ENCODE measurements around the gene EYS.

EYS gene

DNA sequence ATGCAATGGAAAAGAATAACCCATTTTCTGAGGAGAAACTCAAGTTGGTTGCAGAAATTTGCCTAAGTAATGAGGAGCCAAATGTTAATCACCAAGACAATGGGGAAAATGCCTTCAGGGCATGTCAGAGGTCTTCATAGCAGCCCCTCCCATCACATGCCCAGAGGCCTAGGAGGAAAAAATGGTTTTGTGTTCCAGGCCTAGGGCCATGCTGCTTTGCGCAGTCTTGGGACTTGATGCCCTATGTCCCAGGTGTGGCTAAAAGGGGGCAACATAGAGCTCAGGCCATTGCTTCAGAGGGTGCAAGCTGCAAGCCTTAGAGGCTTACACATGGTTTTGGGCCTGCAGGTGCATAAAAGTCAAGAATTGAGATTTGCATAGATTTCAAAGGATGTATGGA lies 485.9 kb downstream of the EYS start:
- Histone ChIP-seq H3K4me2 (ENCODE audit: low read length) (no peak overlapping the region), H3K27me3 (ENCODE audit: control insufficient read depth, insufficient read depth, low read length) (no peaks in the 10 kb centered on the region), H3K9ac (ENCODE audit: low read depth, low read length) (no peak overlapping the region), H3K9me3 (replicated peaks; ENCODE audit: low read length) (peaks cover 3% of the 10 kb centered on the region), H3K4me3 (ENCODE audit: low read length) (no peak overlapping the region), H3K4me1 (ENCODE audit: control insufficient read depth, insufficient read depth, low read length) (no peaks in the 10 kb centered on the region), H3K36me3 (ENCODE audit: insufficient read depth, low read length) (no peaks in the 10 kb centered on the region)

DNA sequence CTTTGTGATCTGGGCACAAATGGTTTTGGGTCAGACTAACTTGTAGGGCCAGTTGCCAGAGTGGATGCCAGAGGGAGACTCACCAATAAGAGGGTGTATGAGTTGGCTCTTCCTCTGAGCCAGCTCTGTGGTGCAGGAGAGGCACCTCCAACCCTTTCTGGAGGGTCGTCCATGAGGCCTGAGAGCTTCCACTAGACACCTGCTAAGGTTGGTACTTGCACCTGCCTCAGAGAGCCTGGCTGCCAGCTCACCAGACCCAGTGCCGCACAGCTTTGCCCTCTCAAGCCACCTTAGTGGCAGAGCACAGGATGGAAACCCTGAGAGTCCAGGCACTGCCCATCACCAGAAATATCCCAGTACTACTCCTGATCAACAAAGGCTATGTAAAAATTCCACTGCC lies 504.3 kb downstream of the EYS start:
- no peak overlapping the region for H3K9ac ChIP-seq (ENCODE audit: low read depth, low read length)
- no peak overlapping the region for H3K4me2 ChIP-seq (ENCODE audit: low read length)
- H3K27me3 ChIP-seq (ENCODE audit: control insufficient read depth, insufficient read depth, low read length): no peaks in the 10 kb centered on the region
- H3K4me3 ChIP-seq (ENCODE audit: low read length): no peak overlapping the region
- no peaks in the 10 kb centered on the region for H3K36me3 ChIP-seq (ENCODE audit: insufficient read depth, low read length)
- no peaks in the 10 kb centered on the region for H3K4me1 ChIP-seq (ENCODE audit: control insufficient read depth, insufficient read depth, low read length)
- H3K9me3 ChIP-seq (replicated peaks; ENCODE audit: low read length): no peaks in the 10 kb centered on the region

DNA sequence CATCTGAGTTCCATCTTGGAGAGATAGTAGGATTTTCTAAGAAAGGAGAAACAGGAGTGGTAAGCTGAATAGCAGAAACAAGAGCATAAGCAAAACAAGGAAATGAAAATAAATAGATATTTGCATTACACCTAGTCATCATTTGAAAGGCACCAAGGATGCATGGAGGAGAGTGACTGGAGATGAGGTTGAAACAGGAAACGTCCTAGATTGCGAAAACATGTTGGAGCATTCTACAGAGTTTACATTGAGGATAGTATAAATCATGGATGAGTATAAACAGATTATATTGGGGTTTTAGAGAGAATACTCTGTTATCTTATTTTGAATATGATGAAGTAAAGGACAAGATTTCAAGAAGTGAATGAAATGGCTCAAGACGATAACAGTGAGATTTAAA lies 507.3 kb downstream of the EYS start:
- H3K4me3 ChIP-seq (ENCODE audit: low read length): no peak overlapping the region
- H3K9ac ChIP-seq (ENCODE audit: low read depth, low read length): no peak overlapping the region
- no peaks in the 10 kb centered on the region for H3K36me3 ChIP-seq (ENCODE audit: insufficient read depth, low read length)
- H3K4me1 ChIP-seq (ENCODE audit: control insufficient read depth, insufficient read depth, low read length): no peaks in the 10 kb centered on the region
- peaks cover 2% of the 10 kb centered on the region for H3K9me3 ChIP-seq (replicated peaks; ENCODE audit: low read length)
- no peaks in the 10 kb centered on the region for H3K27me3 ChIP-seq (ENCODE audit: control insufficient read depth, insufficient read depth, low read length)
- H3K4me2 ChIP-seq (ENCODE audit: low read length): no peak overlapping the region

DNA sequence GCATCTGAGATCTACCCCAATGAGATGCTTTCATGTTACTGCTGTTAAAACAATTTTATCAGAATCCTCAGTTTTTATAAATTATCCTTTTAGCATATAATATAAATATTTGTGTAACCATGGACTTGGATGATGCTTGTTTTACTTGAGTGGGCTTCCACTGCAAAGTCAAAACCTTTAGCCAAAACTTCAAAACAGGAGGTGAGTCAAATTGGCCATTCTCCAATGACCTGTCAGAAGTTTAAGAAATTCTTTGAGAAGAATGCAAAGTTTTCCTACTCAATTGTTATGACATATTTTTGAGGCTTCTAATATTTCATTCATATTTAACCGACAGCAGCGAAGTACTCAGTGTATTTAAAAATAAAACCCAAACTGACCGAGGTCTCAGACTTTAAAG lies 507.9 kb downstream of the EYS start:
- Histone ChIP-seq H3K9ac (ENCODE audit: low read depth, low read length) (no peak overlapping the region), H3K9me3 (replicated peaks; ENCODE audit: low read length) (peaks cover 2% of the 10 kb centered on the region), H3K27me3 (ENCODE audit: control insufficient read depth, insufficient read depth, low read length) (no peaks in the 10 kb centered on the region), H3K4me2 (ENCODE audit: low read length) (no peak overlapping the region), H3K36me3 (ENCODE audit: insufficient read depth, low read length) (no peaks in the 10 kb centered on the region), H3K4me3 (ENCODE audit: low read length) (no peak overlapping the region), H3K4me1 (ENCODE audit: control insufficient read depth, insufficient read depth, low read length) (no peaks in the 10 kb centered on the region)

- H3K9ac ChIP-seq (ENCODE audit: low read depth, low read length): no peak overlapping the region
- no peaks in the 10 kb centered on the region for H3K4me1 ChIP-seq (ENCODE audit: control insufficient read depth, insufficient read depth, low read length)
- H3K4me3 ChIP-seq (ENCODE audit: low read length): no peak overlapping the region
- H3K4me2 ChIP-seq (ENCODE audit: low read length): no peak overlapping the region
- no peaks in the 10 kb centered on the region for H3K36me3 ChIP-seq (ENCODE audit: insufficient read depth, low read length)
- H3K27me3 ChIP-seq (ENCODE audit: control insufficient read depth, insufficient read depth, low read length): no peaks in the 10 kb centered on the region
- no peaks in the 10 kb centered on the region for H3K9me3 ChIP-seq (replicated peaks; ENCODE audit: low read length)
Observed at GRCh38 chr6:65191471-65191870, 515.6 kb downstream of the EYS start.

GRCh38 chr6:65189236-65189881 lies 517.7 kb downstream of the EYS start:
- Histone ChIP-seq H3K9ac (ENCODE audit: low read depth, low read length) (no peak overlapping the region), H3K9me3 (replicated peaks; ENCODE audit: low read length) (no peaks in the 10 kb centered on the region), H3K27me3 (ENCODE audit: control insufficient read depth, insufficient read depth, low read length) (no peaks in the 10 kb centered on the region), H3K36me3 (ENCODE audit: insufficient read depth, low read length) (no peaks in the 10 kb centered on the region), H3K4me1 (ENCODE audit: control insufficient read depth, insufficient read depth, low read length) (no peaks in the 10 kb centered on the region), H3K4me2 (ENCODE audit: low read length) (no peak overlapping the region), H3K4me3 (ENCODE audit: low read length) (no peak overlapping the region)

DNA sequence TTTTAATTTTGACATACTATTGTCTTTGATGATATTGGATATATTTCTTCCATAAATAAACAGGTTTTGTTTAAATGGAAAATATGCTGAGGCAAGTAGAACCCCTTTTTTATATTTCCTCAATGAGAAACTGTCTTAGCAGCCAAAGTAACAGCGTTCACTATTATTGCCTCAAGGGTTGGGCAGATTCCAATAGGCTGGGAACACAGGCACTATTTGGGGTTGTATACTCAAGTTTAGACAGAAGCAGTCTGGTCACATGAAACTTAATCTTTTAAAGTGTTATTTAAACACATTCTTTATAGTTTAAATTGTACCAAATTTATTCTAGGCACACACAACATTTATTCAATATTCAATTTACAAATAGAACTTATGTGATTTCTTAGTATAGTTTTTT lies 520.2 kb downstream of the EYS start:
- H3K4me3 ChIP-seq (ENCODE audit: low read length): no peak overlapping the region

GRCh38 chr6:65182681-65183080 lies 524.3 kb downstream of the EYS start:
- Histone ChIP-seq H3K4me1 (ENCODE audit: control insufficient read depth, insufficient read depth, low read length) (no peaks in the 10 kb centered on the region), H3K4me3 (ENCODE audit: low read length) (no peak overlapping the region), H3K36me3 (ENCODE audit: insufficient read depth, low read length) (no peaks in the 10 kb centered on the region), H3K4me2 (ENCODE audit: low read length) (no peak overlapping the region), H3K27me3 (ENCODE audit: control insufficient read depth, insufficient read depth, low read length) (no peaks in the 10 kb centered on the region), H3K9me3 (replicated peaks; ENCODE audit: low read length) (no peaks in the 10 kb centered on the region), H3K9ac (ENCODE audit: low read depth, low read length) (no peak overlapping the region)

More for the DNA sequence above, 520.2 kb downstream of the EYS start:
- Histone ChIP-seq H3K4me1 (ENCODE audit: control insufficient read depth, insufficient read depth, low read length) (no peaks in the 10 kb centered on the region), H3K4me2 (ENCODE audit: low read length) (no peak overlapping the region), H3K27me3 (ENCODE audit: control insufficient read depth, insufficient read depth, low read length) (no peaks in the 10 kb centered on the region), H3K9ac (ENCODE audit: low read depth, low read length) (no peak overlapping the region), H3K9me3 (replicated peaks; ENCODE audit: low read length) (no peaks in the 10 kb centered on the region), H3K36me3 (ENCODE audit: insufficient read depth, low read length) (no peaks in the 10 kb centered on the region)

DNA sequence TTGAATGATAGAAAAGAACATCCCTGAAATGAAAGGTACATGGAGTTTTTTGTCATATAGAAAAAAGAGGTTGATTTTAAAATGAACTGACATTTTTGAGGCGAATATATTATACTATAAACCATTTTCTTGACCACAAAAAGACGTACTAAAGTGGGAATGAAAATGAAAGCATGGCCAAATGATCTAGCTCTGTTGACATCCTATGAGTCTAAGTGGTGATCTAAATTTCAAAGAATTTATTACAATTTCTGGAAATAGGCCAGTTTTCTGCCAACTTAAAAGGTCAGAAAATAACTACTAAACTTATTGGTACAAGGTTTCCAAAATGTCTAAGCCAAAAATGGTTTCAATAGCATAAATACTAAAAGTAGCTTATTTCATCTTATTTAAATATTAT lies 536.8 kb downstream of the EYS start:
- no peak overlapping the region for H3K4me2 ChIP-seq (ENCODE audit: low read length)
- H3K36me3 ChIP-seq (ENCODE audit: insufficient read depth, low read length): no peaks in the 10 kb centered on the region
- H3K27me3 ChIP-seq (ENCODE audit: control insufficient read depth, insufficient read depth, low read length): no peaks in the 10 kb centered on the region
- H3K4me3 ChIP-seq (ENCODE audit: low read length): no peak overlapping the region
- H3K4me1 ChIP-seq (ENCODE audit: control insufficient read depth, insufficient read depth, low read length): no peaks in the 10 kb centered on the region
- no peak overlapping the region for H3K9ac ChIP-seq (ENCODE audit: low read depth, low read length)
- no peaks in the 10 kb centered on the region for H3K9me3 ChIP-seq (replicated peaks; ENCODE audit: low read length)

DNA sequence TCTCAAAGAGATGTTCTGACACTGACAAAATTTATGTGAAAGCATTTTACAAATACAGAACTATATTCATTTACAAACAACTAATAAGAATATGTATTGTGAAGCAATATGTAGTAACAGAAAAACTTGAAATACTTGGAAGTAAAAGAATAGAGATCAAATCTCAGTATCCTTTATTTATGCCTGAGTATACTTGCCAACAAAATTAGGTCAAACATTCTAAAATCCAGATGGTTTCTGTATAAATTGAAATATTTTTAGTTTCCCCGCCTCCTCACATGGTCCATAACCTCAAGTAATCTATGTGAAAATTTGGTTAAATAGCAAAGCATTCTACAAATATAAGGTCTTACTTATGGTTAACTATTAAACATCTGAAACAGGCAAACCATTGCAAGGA lies 545.4 kb downstream of the EYS start:
- Histone ChIP-seq H3K4me3 (ENCODE audit: low read length) (no peak overlapping the region), H3K9ac (ENCODE audit: low read depth, low read length) (no peak overlapping the region), H3K36me3 (ENCODE audit: insufficient read depth, low read length) (no peaks in the 10 kb centered on the region), H3K9me3 (replicated peaks; ENCODE audit: low read length) (no peaks in the 10 kb centered on the region), H3K4me1 (ENCODE audit: control insufficient read depth, insufficient read depth, low read length) (no peaks in the 10 kb centered on the region), H3K27me3 (ENCODE audit: control insufficient read depth, insufficient read depth, low read length) (no peaks in the 10 kb centered on the region), H3K4me2 (ENCODE audit: low read length) (no peak overlapping the region)

- no peaks in the 10 kb centered on the region for H3K27me3 ChIP-seq (ENCODE audit: control insufficient read depth, insufficient read depth, low read length)
- H3K9me3 ChIP-seq (replicated peaks; ENCODE audit: low read length): no peaks in the 10 kb centered on the region
- H3K4me1 ChIP-seq (ENCODE audit: control insufficient read depth, insufficient read depth, low read length): no peaks in the 10 kb centered on the region
- no peak overlapping the region for H3K4me2 ChIP-seq (ENCODE audit: low read length)
- H3K36me3 ChIP-seq (ENCODE audit: insufficient read depth, low read length): no peaks in the 10 kb centered on the region
- H3K4me3 ChIP-seq (ENCODE audit: low read length): no peak overlapping the region
- H3K9ac ChIP-seq (ENCODE audit: low read depth, low read length): no peak overlapping the region
Observed at GRCh38 chr6:65157025-65157424, 550.0 kb downstream of the EYS start.

DNA sequence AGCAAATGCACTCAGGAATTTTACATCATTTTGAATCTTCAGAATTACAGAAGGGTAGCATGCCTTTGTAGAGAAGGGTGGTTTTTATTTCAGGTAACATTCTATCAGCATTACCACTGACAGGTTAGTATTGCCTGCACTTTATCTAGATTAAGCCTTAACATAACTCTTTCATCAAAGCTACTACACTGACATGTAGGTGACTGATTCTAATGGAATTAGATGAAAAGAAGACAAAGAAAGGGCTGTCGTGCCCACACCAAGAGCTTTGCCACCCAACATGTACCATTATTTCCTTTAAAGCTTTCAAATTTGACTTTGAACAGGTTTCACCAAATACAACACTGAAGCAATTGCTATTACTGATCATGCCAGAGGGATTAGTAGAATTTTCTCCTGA lies 551.9 kb downstream of the EYS start:
- Histone ChIP-seq H3K27me3 (ENCODE audit: control insufficient read depth, insufficient read depth, low read length) (no peaks in the 10 kb centered on the region), H3K4me2 (ENCODE audit: low read length) (no peak overlapping the region), H3K4me1 (ENCODE audit: control insufficient read depth, insufficient read depth, low read length) (no peaks in the 10 kb centered on the region), H3K9me3 (replicated peaks; ENCODE audit: low read length) (no peaks in the 10 kb centered on the region), H3K36me3 (ENCODE audit: insufficient read depth, low read length) (no peaks in the 10 kb centered on the region), H3K9ac (ENCODE audit: low read depth, low read length) (no peak overlapping the region), H3K4me3 (ENCODE audit: low read length) (no peak overlapping the region)

Data from skeletal muscle satellite cell (primary cell).